WI38 (cell line): ENCODE data around the gene ZFR.

Experiments
- H3K4me3 ChIP-seq: 2 replicates; pipeline ENCODE4 v1.5.1; 2011; ENCODE audit warnings: low read depth, mild to moderate bottlenecking, control low read depth, low read length
- TF ChIP-seq, protein P1 (sequence below): IDR thresholded peaks from 2 replicates; pipeline ENCODE4 v1.5.1; 2012; ENCODE audit warnings: low read depth, mild to moderate bottlenecking, control low read depth, low read length

The ZFR gene

DNA sequence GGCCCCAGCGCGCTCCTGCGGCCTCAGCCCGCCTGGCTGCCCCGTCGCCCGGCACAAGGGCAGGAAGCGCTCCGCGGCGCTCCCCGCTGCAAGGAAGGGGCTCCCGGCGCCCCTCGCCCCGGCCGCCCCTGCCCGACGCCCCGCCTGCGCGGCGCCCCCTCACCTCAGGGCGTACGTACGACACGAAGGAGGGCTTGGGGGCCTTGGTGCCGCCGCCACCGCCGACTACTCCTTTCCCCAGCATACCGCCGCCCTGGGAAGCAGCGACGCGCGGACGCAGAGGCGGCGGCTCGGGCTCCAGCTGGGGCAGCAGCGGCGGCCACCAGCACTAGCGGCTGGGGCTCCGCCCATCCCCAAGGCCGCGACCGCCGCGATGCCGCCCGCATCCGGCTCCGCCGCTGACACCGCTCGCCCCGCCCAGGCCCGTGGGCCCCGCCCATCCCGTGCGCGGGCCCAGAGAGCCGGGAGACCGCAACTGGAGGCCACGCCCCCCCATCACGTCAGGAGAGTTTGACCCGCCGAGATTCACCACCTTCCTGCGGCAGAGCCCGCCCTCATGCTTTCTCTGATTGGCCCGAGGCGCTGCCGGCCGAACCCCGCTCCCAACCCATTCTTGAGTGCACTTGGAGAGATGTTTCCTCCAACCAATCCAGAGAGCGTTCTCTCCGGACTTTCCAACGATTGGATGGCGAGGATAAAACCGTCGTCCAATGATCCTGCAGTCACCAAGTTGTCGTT, 131.8 kb downstream of the ZFR start, which contains the start of gene MTMR12:
MTMR12 (minus strand) TSS at position 345 of the 738 bp plus-strand sequence; CDS start at position 244, 101 bp downstream.
- TF ChIP-seq, protein P1, sequence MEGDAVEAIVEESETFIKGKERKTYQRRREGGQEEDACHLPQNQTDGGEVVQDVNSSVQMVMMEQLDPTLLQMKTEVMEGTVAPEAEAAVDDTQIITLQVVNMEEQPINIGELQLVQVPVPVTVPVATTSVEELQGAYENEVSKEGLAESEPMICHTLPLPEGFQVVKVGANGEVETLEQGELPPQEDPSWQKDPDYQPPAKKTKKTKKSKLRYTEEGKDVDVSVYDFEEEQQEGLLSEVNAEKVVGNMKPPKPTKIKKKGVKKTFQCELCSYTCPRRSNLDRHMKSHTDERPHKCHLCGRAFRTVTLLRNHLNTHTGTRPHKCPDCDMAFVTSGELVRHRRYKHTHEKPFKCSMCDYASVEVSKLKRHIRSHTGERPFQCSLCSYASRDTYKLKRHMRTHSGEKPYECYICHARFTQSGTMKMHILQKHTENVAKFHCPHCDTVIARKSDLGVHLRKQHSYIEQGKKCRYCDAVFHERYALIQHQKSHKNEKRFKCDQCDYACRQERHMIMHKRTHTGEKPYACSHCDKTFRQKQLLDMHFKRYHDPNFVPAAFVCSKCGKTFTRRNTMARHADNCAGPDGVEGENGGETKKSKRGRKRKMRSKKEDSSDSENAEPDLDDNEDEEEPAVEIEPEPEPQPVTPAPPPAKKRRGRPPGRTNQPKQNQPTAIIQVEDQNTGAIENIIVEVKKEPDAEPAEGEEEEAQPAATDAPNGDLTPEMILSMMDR, result no peak
- H3K4me3 ChIP-seq, result peak within 1 kb of the TSS; percentile 81

DNA sequence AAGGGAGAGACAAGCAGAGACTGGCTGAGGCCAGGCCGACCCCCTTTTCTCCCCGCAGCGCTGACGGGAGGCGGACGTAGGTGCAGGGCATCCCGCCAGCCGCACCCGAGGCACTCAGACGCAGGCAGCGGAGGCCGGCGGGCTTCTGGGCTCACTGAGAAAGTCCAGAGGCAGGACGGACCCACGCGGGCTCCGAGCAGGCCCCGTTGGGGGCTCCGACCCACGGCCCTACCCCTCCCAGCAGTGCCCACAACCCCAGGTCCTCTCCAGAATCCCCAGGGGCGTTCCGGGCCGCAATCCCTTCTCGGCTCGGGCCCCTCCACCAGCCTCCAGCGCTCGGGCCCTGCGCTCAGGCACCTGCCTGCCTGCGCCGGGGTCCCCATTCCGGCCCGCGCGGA, 132.3 kb downstream of the ZFR start:
- TF ChIP-seq, protein P1, result no peak
- H3K4me3 ChIP-seq, result peak overlapping the region; percentile 81

DNA sequence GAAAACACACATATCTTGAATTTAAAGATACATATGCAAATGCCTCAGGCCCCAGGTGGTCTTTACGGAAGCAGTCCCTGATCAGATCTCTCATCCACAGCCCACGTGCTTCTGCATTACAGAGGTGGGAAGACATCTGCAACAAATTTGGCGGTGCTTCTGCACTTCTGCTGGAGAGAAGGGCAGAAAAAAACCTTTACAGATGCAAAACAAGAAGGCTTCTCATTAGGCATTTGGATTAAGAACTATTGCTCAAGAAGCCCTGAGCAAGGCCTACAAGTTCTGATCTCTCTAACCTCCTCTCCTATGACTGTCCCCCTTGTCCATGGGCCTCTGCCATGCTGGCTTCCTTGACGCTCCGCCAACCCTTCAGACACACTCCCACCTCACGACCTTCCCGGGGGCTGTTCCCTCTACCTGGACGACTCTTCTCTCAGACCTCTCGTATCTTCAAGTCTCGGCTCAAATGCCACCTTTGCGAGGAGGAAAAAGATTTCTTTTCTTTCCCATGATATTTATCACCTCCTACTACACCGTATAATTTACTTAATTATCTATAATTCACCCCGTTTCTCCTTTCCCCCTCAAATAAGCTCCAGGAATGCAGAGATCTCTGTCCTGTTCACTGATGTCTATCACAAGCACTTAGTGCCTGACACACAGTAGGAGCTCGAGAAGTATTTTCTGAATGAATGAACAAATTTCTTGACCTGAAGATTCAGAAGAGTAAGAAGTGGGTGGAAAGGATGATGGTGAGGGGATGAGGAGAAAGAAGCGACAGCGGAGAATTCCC, 132.9 kb downstream of the ZFR start:
- TF ChIP-seq, protein P1, result no peak
- peak overlapping the region; percentile 81 for H3K4me3 ChIP-seq

DNA sequence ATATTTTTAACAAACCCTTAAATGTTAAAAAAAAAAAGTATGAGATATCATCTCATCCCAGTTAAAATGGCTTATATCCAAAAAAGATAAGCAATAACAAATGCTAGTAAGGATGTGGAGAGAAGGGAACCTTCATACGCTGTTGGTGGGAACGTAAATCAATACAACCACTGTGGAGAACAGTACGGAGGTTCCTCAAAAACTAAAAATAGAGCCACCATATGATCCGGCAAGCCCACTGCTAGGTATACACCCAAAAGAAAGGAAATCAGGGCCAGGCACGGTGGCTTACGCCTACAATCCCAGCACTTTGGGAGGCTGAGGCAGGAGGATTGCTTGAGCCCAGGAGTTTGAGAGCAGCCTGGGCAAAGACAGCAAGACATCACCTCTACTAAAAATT, 134.8 kb downstream of the ZFR start:
- TF ChIP-seq, protein P1, result no peak
- H3K4me3 ChIP-seq, result no peak overlapping the region

DNA sequence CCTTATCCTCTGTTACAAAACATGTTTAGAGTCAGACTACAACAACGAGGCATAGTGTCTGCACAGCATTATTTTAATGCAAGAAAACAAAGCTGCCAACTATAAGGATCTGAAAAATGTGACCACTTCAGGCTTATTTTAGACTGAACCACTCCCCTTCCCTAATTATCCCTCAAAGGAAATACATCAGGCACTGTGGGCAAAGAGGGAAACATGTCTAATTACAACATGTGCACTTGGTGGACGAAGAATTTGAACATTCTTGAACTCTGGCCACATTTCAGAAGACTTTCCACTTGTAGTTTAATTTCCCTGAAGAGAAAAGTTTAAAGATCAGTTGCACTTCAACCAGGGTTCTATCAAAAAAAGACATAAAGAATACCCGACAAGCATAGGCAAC, 135.6 kb downstream of the ZFR start:
- TF ChIP-seq, protein P1, result no peak
- no peak overlapping the region for H3K4me3 ChIP-seq

DNA sequence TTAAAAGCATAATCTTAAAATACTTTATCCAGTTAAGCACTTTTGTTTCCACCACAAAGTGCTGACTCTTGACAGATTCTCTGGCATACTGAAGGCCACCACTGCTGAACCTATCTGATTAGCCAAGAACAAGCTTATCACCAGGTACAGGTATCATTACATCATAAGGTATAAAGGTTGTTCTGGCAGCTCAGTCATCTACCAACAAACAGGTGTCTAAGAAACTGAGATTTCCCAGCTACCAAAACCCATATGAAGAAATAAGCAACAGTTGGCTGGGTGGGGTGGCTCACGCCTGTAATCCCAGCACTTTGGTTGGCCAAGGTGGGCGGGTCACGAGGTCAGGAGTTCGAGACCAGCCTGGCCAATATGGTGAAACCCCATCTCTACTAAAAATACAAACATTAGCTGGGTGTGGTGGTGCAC, 136.8 kb downstream of the ZFR start:
- no peak overlapping the region for H3K4me3 ChIP-seq
- TF ChIP-seq, protein P1, result no peak

DNA sequence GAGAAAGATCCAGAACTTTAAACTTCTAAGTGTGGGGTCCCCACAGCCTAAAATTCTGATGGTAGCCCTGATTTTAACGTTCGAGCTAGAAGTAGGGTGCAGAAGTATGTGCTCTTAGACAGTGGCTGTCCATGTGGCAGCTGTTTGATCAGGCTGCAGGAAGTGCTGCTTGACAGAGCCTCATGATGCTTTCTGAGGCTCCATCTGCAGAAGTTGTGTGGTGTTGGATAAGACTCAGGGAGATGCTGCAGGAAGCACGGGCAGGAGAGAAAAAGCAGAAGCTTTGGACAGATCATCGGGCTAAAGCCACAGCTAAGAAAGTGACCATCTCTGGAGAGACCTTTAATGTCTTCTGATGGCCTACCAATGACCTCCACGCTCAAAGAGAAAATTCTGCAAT, 139.9 kb downstream of the ZFR start:
- H3K4me3 ChIP-seq, result no peak overlapping the region
- TF ChIP-seq, protein P1, result no peak
